Skeletal muscle satellite cell (primary cell): ENCODE results near the gene PDE10A.

Experiments used
- H3K27me3 ChIP-seq: 2 replicates; pipeline ENCODE4 v1.7.0; 2013; ENCODE audit warnings: low read length; ENCODE audit not compliant: control insufficient read depth, insufficient read depth
- H3K36me3 ChIP-seq: 2 replicates; pipeline ENCODE4 v1.7.0; 2013; ENCODE audit warnings: mild to moderate bottlenecking, control low read depth, low read length; ENCODE audit not compliant: insufficient read depth
- H3K4me1 ChIP-seq: 2 replicates; pipeline ENCODE4 v1.7.0; 2013; ENCODE audit warnings: low read length; ENCODE audit not compliant: control insufficient read depth, insufficient read depth
- H3K4me2 ChIP-seq: 2 replicates; pipeline ENCODE4 v1.7.0; 2013; ENCODE audit warnings: mild to moderate bottlenecking, low read length
- H3K4me3 ChIP-seq: 2 replicates; pipeline ENCODE4 v1.7.0; 2013; ENCODE audit warnings: low read length
- H3K9ac ChIP-seq: 2 replicates; pipeline ENCODE4 v1.7.0; 2013; ENCODE audit warnings: mild to moderate bottlenecking, low read depth, low read length, moderate library complexity
- H3K9me3 ChIP-seq: replicated peaks from 2 replicates; pipeline ENCODE4 v1.7.0; 2013; ENCODE audit warnings: mild to moderate bottlenecking, control low read depth, low read length

Gene PDE10A

DNA sequence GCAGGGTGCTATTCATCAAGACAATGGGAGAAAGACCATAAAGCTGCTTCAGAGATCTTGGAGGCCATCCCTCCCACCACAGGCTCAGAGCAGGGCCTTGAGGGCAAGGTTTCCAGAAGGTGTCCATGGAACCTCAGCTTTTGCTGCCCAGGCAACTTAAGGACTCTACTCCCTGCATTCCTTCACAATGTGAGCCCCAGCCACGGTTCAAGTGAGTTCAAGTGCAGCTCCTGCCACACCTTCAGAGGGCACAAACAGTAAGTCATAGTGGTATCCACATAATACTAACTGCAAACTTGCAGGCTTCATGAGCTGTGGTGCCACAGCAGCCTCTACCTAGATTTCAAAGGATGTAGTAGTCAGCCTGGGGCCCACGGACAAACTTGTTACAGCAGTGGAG is 209.6 kb downstream of the PDE10A start:
- no peak overlapping the region for H3K4me2 ChIP-seq
- H3K4me3 ChIP-seq: no peak overlapping the region
- no peaks in the 10 kb centered on the region for H3K36me3 ChIP-seq
- no peaks in the 10 kb centered on the region for H3K9me3 ChIP-seq
- no peaks in the 10 kb centered on the region for H3K27me3 ChIP-seq
- H3K9ac ChIP-seq: no peak overlapping the region
- H3K4me1 ChIP-seq: no peaks in the 10 kb centered on the region

DNA sequence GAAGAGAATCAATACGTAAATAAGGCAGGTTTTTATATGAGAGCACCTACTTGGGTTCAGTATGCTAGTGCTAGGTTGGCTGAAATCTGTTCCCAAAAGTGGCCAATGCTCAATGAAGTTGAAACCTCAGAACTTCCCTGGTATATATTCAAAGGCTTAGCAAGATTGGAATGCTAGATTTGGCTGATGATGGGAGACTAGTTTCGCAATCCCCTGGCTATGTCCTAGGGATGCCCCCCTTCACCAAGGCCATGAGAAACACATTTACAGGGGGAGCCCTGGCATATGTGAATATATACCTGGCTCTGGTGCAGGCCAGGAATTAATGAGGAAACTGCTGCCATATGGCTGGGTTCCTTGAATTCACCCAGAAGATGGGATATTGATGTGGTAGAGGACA is 211.2 kb downstream of the PDE10A start:
- no peaks in the 10 kb centered on the region for H3K36me3 ChIP-seq
- H3K27me3 ChIP-seq: no peaks in the 10 kb centered on the region
- H3K4me2 ChIP-seq: no peak overlapping the region
- H3K9ac ChIP-seq: no peak overlapping the region
- no peaks in the 10 kb centered on the region for H3K4me1 ChIP-seq
- H3K4me3 ChIP-seq: no peak overlapping the region
- no peaks in the 10 kb centered on the region for H3K9me3 ChIP-seq

DNA sequence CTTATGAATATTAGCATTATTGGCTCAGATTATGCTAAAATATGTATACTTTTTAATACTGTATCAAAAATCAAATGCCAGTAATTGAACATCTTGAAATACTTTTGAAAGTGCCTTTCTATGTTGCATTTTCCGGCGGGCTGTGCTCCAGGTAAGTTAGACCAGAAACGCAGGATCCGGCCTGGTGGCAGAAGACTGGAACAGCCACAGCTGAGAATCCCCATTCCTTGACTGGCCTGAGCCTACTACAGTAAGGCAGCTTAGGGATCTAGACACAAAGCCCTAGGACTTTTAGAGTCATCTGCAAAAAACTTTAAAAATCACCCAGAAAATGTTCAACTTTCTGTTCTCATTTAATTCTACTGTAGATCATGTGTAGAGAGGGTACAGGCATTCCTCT is 214.8 kb downstream of the PDE10A start:
- Histone ChIP-seq H3K9ac (no peak overlapping the region), H3K4me2 (no peak overlapping the region), H3K4me1 (no peaks in the 10 kb centered on the region), H3K27me3 (no peaks in the 10 kb centered on the region), H3K4me3 (no peak overlapping the region), H3K9me3 (no peaks in the 10 kb centered on the region), H3K36me3 (peaks cover under 1% of the 10 kb centered on the region)

DNA sequence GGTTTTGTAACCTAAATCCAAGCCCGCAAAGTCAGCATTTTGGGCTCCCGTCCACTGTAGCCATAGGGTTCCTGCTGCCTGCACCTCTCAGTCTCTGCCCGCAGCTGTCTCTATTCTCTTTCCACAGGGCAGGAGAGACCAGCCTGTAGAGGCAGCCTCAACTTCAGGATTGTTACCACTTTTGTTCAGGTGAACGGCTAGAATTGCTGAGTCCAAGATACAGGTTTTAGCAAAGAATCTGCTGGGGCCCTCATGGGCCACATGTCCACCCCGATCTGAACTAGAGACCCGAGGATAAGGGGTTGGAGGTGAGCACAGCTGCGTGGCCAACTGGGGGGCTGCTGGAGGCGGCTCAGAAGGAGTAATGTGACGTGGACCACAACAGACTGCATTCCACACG is 215.9 kb downstream of the PDE10A start:
- no peaks in the 10 kb centered on the region for H3K9me3 ChIP-seq

GRCh38 chr6:165446331-165446730 is 216.7 kb downstream of the PDE10A start:
- H3K4me1 ChIP-seq: no peaks in the 10 kb centered on the region
- no peak overlapping the region for H3K4me2 ChIP-seq
- H3K9ac ChIP-seq: no peak overlapping the region
- no peaks in the 10 kb centered on the region for H3K9me3 ChIP-seq
- no peaks in the 10 kb centered on the region for H3K27me3 ChIP-seq
- H3K4me3 ChIP-seq: no peak overlapping the region
- H3K36me3 ChIP-seq: peaks cover 3% of the 10 kb centered on the region

More for the DNA sequence above, 215.9 kb downstream of the PDE10A start:
- Histone ChIP-seq H3K9ac (no peak overlapping the region), H3K4me3 (no peak overlapping the region), H3K36me3 (peaks cover 3% of the 10 kb centered on the region), H3K27me3 (no peaks in the 10 kb centered on the region), H3K4me2 (no peak overlapping the region), H3K4me1 (no peaks in the 10 kb centered on the region)

GRCh38 chr6:165443462-165443861 is 219.6 kb downstream of the PDE10A start:
- H3K4me2 ChIP-seq: no peak overlapping the region
- peaks cover 3% of the 10 kb centered on the region for H3K36me3 ChIP-seq
- no peaks in the 10 kb centered on the region for H3K4me1 ChIP-seq
- H3K9me3 ChIP-seq: no peaks in the 10 kb centered on the region
- H3K4me3 ChIP-seq: no peak overlapping the region
- H3K27me3 ChIP-seq: no peaks in the 10 kb centered on the region
- no peak overlapping the region for H3K9ac ChIP-seq

- no peak overlapping the region for H3K9ac ChIP-seq
- H3K4me2 ChIP-seq: no peak overlapping the region
- H3K36me3 ChIP-seq: peaks cover 3% of the 10 kb centered on the region
- no peaks in the 10 kb centered on the region for H3K9me3 ChIP-seq
- no peaks in the 10 kb centered on the region for H3K4me1 ChIP-seq
- no peak overlapping the region for H3K4me3 ChIP-seq
- H3K27me3 ChIP-seq: no peaks in the 10 kb centered on the region
Measured at GRCh38 chr6:165441181-165441580, 221.9 kb downstream of the PDE10A start.

GRCh38 chr6:165439928-165440554 is 223.0 kb downstream of the PDE10A start:
- Histone ChIP-seq H3K36me3 (peaks cover 3% of the 10 kb centered on the region), H3K9ac (no peak overlapping the region), H3K4me2 (no peak overlapping the region)

GRCh38 chr6:165426892-165427291 is 236.1 kb downstream of the PDE10A start:
- no peak overlapping the region for H3K9ac ChIP-seq
- H3K9me3 ChIP-seq: no peaks in the 10 kb centered on the region
- no peaks in the 10 kb centered on the region for H3K4me1 ChIP-seq
- H3K4me2 ChIP-seq: no peak overlapping the region
- H3K4me3 ChIP-seq: no peak overlapping the region
- no peaks in the 10 kb centered on the region for H3K27me3 ChIP-seq
- no peaks in the 10 kb centered on the region for H3K36me3 ChIP-seq

More at GRCh38 chr6:165439928-165440554, 223.0 kb downstream of the PDE10A start:
- H3K4me3 ChIP-seq: no peak overlapping the region
- H3K9me3 ChIP-seq: no peaks in the 10 kb centered on the region
- no peaks in the 10 kb centered on the region for H3K27me3 ChIP-seq
- no peaks in the 10 kb centered on the region for H3K4me1 ChIP-seq

DNA sequence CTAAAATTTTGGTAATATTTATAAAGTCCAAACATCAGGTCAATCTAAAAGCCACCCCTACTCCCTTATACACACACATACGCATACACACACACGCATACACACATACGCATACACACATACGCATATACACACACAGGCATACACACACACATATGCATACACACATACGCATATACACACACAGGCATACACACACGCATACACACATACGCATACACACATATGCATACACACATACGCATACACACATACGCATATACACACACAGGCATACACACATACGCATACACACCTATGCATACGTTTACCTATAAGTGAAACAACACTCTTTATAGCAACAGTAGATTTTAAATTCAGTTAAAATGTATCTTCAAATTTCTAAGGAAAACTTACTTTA is 240.8 kb downstream of the PDE10A start:
- Histone ChIP-seq H3K36me3 (peaks cover 5% of the 10 kb centered on the region), H3K9me3 (no peaks in the 10 kb centered on the region), H3K4me2 (no peak overlapping the region), H3K9ac (no peak overlapping the region), H3K4me1 (no peaks in the 10 kb centered on the region), H3K4me3 (no peak overlapping the region), H3K27me3 (no peaks in the 10 kb centered on the region)

GRCh38 chr6:165417278-165417865 is 245.7 kb downstream of the PDE10A start:
- Histone ChIP-seq H3K36me3 (peaks cover 5% of the 10 kb centered on the region), H3K4me1 (no peaks in the 10 kb centered on the region), H3K9me3 (no peaks in the 10 kb centered on the region), H3K27me3 (no peaks in the 10 kb centered on the region), H3K4me2 (no peak overlapping the region), H3K9ac (no peak overlapping the region), H3K4me3 (no peak overlapping the region)

DNA sequence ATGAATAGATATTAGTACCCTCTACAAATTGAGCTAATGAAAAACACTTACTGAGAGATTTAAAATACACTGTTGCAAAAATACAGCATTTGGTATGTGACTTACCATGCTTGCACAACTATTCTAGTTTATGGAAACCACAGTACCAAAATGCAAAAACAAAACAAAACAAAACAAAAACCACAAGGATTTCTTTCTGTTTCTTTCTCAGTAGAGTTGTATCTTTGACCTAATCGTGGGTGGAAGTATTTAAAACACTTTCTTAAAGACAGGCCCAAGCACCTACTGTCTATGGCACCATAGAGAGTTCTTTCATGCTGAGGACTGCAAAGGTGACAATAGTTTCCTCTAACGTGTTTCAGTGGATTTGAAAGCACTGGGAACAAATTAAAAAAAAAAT is 258.3 kb downstream of the PDE10A start:
- no peaks in the 10 kb centered on the region for H3K27me3 ChIP-seq
- no peaks in the 10 kb centered on the region for H3K4me1 ChIP-seq
- no peak overlapping the region for H3K4me3 ChIP-seq
- no peaks in the 10 kb centered on the region for H3K9me3 ChIP-seq
- H3K9ac ChIP-seq: no peak overlapping the region
- no peak overlapping the region for H3K4me2 ChIP-seq
- no peaks in the 10 kb centered on the region for H3K36me3 ChIP-seq
